ENCODE measurements around the gene PLEKHA8.
A peak's percentile ranks its signal among the peaks of the same experiment; 100 is the strongest.

The PLEKHA8 gene

DNA sequence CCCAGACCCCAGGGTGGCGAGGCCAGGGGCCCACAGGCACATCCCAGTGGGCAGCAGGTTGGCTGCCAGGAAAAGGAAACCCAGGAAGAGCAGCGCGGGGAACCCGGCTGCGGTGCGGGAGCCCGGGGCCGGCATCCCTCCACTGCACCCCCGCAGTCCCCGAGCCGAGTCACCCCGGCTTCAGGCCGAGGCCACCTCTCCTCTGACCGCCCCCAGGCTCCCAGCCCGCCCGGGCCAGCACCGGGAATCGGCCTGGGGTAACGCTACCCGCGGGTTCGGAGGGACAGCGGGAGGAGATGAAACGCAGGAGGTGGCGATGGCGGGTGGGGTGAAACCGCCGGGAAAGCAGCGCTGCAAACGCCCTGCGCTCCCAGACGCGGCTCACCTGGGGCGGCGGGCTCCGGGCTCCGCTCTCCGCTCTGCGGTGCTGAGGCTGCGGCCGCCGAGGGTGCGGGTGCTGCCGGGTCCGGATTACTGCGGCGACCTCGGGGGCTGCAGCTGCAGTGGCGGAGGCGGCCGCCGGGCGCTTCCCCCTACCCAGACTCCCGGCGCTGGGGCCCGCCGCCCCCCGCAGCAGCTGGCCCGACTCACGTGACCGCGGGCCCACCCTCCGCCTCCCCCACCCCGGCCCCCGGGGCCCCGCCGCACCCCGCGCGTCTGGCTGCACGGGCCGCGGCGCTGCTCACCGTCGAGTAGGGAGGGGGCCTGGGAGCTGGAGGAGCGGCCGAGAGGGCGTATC, 38.8 kb upstream of the PLEKHA8 start, which contains the start of gene SCRN1:
SCRN1 (minus strand) TSS at position 545 of the 739 bp plus-strand sequence. CDS start 20,734 bp downstream, outside the sequence.
- peak within 1 kb of the TSS; percentile 88 for H3K27ac ChIP-seq
- TF ChIP-seq, protein P1, sequence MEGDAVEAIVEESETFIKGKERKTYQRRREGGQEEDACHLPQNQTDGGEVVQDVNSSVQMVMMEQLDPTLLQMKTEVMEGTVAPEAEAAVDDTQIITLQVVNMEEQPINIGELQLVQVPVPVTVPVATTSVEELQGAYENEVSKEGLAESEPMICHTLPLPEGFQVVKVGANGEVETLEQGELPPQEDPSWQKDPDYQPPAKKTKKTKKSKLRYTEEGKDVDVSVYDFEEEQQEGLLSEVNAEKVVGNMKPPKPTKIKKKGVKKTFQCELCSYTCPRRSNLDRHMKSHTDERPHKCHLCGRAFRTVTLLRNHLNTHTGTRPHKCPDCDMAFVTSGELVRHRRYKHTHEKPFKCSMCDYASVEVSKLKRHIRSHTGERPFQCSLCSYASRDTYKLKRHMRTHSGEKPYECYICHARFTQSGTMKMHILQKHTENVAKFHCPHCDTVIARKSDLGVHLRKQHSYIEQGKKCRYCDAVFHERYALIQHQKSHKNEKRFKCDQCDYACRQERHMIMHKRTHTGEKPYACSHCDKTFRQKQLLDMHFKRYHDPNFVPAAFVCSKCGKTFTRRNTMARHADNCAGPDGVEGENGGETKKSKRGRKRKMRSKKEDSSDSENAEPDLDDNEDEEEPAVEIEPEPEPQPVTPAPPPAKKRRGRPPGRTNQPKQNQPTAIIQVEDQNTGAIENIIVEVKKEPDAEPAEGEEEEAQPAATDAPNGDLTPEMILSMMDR (IDR thresholded peaks at IDR 0.05; ENCODE audit: low read depth, low read length) = no peak

DNA sequence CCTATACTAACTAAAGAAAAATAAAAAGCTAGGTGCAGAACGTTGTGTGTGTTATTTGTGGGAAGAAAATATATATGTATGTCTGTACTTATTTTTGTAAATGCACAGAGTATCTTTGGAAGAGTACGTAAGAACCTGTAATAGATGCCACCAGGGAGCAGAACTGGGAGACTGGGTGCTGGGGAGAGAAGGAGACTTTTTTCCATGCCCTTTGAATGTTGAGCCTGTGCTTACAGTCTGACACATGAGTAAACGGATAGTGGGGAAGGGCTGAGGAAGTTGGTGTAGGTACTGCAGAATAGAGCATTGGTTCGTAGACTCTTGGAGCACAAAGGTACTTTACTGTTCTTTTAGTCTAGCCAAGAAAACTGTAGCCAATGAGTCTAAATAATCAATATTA, 37.3 kb upstream of the PLEKHA8 start:
- Histone ChIP-seq H3K27ac (no peak overlapping the region), H3K36me3 (peaks cover 7% of the 10 kb centered on the region)
- TF ChIP-seq, protein P1 (IDR thresholded peaks at IDR 0.05; ENCODE audit: low read depth, low read length) = no peak

More for the DNA sequence above, 38.8 kb upstream of the PLEKHA8 start, which contains the start of gene SCRN1:
- no peaks in the 10 kb centered on the region for H3K27me3 ChIP-seq (ENCODE audit: insufficient read depth, low read depth, severe bottlenecking)
- H3K36me3 ChIP-seq = peaks cover 7% of the 10 kb centered on the region
- peak within 1 kb of the TSS; percentile 99 for H3K4me3 ChIP-seq (ENCODE audit: low read depth, low read length)
- DNase-seq = peak; percentile 76
- H3K9me3 ChIP-seq (ENCODE audit: severe bottlenecking) = peaks cover 5% of the 10 kb centered on the region

DNA sequence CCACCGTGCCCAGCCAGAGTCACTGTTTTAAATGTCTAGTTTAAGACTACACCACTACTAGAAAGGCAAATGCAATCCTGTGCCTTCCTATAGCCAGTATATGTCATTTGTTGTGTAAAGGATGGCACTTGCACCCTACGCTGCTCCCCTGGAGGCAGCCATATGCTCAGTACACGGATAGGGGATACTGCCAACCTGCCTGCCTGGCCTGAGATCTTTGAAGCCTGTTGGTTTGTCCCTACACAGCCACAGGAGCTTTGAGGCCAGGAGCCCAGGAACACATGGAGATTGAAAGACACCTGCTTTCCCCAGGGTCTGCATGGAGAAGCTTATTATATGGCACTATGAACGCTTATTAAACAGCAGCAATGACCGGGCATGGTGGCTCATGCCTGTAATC, 36.3 kb upstream of the PLEKHA8 start:
- H3K36me3 ChIP-seq = peaks cover 7% of the 10 kb centered on the region
- peaks cover 5% of the 10 kb centered on the region for H3K9me3 ChIP-seq (ENCODE audit: severe bottlenecking)
- H3K4me3 ChIP-seq (ENCODE audit: low read depth, low read length) = no peak overlapping the region
- no peaks in the 10 kb centered on the region for H3K27me3 ChIP-seq (ENCODE audit: insufficient read depth, low read depth, severe bottlenecking)
- no peak overlapping the region for H3K27ac ChIP-seq
- DNase-seq = no peak
- TF ChIP-seq, protein P1 (IDR thresholded peaks at IDR 0.05; ENCODE audit: low read depth, low read length) = no peak

More for the DNA sequence above, 37.3 kb upstream of the PLEKHA8 start:
- no peaks in the 10 kb centered on the region for H3K27me3 ChIP-seq (ENCODE audit: insufficient read depth, low read depth, severe bottlenecking)
- H3K4me3 ChIP-seq (ENCODE audit: low read depth, low read length) = no peak overlapping the region
- no peak for DNase-seq
- H3K9me3 ChIP-seq (ENCODE audit: severe bottlenecking) = peaks cover 5% of the 10 kb centered on the region

DNA sequence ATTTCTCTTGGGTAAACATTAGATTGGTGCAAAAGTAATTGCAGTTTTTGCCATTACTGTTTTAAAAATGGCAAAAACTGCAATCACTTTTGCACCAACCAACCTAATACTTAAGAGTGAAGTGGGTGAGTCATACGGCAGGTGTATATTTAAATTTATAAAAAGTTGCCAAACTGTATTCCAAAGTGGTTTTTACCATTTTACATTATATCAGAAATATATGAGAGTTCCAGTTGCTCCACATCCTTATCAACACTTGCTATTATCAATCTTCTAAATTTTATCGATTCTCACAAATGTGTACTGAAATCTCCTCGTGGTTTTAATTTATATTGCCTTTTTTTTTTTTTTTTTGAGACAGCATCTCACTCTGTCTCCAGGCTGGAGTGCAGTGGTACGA, 35.1 kb upstream of the PLEKHA8 start:
- H3K36me3 ChIP-seq = peaks cover 4% of the 10 kb centered on the region
- DNase-seq = no peak
- H3K4me3 ChIP-seq (ENCODE audit: low read depth, low read length) = no peak overlapping the region
- TF ChIP-seq, protein P1 (IDR thresholded peaks at IDR 0.05; ENCODE audit: low read depth, low read length) = no peak
- H3K27ac ChIP-seq = no peak overlapping the region
- no peaks in the 10 kb centered on the region for H3K27me3 ChIP-seq (ENCODE audit: insufficient read depth, low read depth, severe bottlenecking)
- peaks cover 5% of the 10 kb centered on the region for H3K9me3 ChIP-seq (ENCODE audit: severe bottlenecking)

DNA sequence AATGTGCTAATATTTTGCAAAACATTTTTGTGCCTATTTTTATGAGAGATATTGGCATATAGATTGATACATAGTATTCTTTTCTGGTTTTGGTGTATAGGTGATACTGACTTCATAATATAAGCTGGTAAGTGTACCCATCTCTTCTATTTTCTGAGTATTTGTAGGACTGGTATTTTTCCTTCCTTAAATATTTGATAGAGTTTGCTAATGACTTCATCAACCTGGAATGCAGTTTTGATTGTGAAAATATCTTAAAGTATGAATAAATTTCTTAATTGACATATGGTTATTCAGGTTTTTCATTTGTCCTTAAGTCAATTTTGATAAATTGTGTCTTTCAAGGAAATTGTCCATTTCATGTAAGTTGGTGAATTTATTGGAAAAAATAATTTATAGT, 32.6 kb upstream of the PLEKHA8 start:
- no peaks in the 10 kb centered on the region for H3K36me3 ChIP-seq
- peaks cover 5% of the 10 kb centered on the region for H3K9me3 ChIP-seq (ENCODE audit: severe bottlenecking)
- DNase-seq = no peak
- TF ChIP-seq, protein P1 (IDR thresholded peaks at IDR 0.05; ENCODE audit: low read depth, low read length) = no peak
- no peak overlapping the region for H3K27ac ChIP-seq
- H3K27me3 ChIP-seq (ENCODE audit: insufficient read depth, low read depth, severe bottlenecking) = no peaks in the 10 kb centered on the region
- no peak overlapping the region for H3K4me3 ChIP-seq (ENCODE audit: low read depth, low read length)
